Testis (tissue), 2 donors: ENCODE measurements around the gene VPS72.

Source experiments
- POLR2A ChIP-seq: fragments of 450-650 bp; IDR thresholded peaks from one replicate; pipeline ENCODE4 v1.6.1; 2017; ENCODE audit warnings: antibody characterized with exemption, mild to moderate bottlenecking, moderate library complexity
- TF ChIP-seq, protein P1 (sequence below), 3 experiments: fragments of 450-650 bp in 2 of 3; fragments of 200-600 bp in 1 of 3; sonication (generic) in 1 of 3; IDR thresholded peaks; one replicate each; pipeline ENCODE4 v1.5.1; 2016 to 2019; ENCODE audit warnings: antibody characterized with exemption in 3 of 3, mild to moderate bottlenecking in 2 of 3, moderate library complexity in 1 of 3

GRCh38 chr1:151192047-151192446, 2.0 kb upstream of the VPS72 start:
- TF ChIP-seq, protein P1, sequence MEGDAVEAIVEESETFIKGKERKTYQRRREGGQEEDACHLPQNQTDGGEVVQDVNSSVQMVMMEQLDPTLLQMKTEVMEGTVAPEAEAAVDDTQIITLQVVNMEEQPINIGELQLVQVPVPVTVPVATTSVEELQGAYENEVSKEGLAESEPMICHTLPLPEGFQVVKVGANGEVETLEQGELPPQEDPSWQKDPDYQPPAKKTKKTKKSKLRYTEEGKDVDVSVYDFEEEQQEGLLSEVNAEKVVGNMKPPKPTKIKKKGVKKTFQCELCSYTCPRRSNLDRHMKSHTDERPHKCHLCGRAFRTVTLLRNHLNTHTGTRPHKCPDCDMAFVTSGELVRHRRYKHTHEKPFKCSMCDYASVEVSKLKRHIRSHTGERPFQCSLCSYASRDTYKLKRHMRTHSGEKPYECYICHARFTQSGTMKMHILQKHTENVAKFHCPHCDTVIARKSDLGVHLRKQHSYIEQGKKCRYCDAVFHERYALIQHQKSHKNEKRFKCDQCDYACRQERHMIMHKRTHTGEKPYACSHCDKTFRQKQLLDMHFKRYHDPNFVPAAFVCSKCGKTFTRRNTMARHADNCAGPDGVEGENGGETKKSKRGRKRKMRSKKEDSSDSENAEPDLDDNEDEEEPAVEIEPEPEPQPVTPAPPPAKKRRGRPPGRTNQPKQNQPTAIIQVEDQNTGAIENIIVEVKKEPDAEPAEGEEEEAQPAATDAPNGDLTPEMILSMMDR (IDR thresholded peaks at IDR 0.05): no peak
- no peak for TF ChIP-seq POLR2A
